DOHH2 (cell line): Measurements from ENCODE around the gene MDGA2.

Source experiments
- EZH2phosphoT487 ChIP-seq: fragments of 200-600 bp; sonication (generic); IDR thresholded peaks from 2 replicates; pipeline ENCODE4 v1.6.1; 2017; ENCODE audit warnings: borderline replicate concordance, mild to moderate bottlenecking, antibody characterized with exemption, low read length, moderate library complexity, mixed read lengths
- TF ChIP-seq, protein P1 (sequence below): fragments of 200-600 bp; sonication (generic); IDR thresholded peaks from one replicate; pipeline ENCODE4 v1.5.1; 2014; ENCODE audit warnings: antibody characterized with exemption, mild to moderate bottlenecking, low read depth, low read length; ENCODE audit not compliant: poor library complexity, severe bottlenecking

DNA sequence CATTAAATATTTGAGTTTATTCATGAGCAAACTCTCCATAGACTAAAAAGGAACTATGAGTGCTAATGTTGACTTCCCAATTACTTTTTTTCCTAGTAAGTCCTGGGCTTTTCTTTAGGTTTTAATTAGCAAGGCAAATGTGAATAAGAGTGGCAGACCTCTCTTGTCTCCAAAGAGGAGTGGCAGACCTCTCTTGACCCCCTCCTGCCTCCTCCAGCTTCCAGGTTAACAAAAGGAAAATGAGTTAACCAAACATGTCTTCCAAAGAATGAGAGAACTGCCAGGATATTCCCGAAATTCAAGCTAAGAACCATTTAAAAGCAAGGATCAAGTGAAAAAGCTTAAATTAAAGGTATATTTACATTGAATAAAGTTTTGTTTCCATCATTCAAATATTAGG is 253.2 kb downstream of the MDGA2 start:
- TF ChIP-seq, protein P1, sequence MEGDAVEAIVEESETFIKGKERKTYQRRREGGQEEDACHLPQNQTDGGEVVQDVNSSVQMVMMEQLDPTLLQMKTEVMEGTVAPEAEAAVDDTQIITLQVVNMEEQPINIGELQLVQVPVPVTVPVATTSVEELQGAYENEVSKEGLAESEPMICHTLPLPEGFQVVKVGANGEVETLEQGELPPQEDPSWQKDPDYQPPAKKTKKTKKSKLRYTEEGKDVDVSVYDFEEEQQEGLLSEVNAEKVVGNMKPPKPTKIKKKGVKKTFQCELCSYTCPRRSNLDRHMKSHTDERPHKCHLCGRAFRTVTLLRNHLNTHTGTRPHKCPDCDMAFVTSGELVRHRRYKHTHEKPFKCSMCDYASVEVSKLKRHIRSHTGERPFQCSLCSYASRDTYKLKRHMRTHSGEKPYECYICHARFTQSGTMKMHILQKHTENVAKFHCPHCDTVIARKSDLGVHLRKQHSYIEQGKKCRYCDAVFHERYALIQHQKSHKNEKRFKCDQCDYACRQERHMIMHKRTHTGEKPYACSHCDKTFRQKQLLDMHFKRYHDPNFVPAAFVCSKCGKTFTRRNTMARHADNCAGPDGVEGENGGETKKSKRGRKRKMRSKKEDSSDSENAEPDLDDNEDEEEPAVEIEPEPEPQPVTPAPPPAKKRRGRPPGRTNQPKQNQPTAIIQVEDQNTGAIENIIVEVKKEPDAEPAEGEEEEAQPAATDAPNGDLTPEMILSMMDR = no peak
- TF ChIP-seq EZH2phosphoT487 = no peak
